C4-2B (cell line): Measurements from ENCODE around the gene CYLD.
A peak's percentile ranks its signal among the peaks of the same experiment; 100 is the strongest.

Source experiments
- H3K27ac ChIP-seq: fragments of 450-650 bp; 2 replicates; pipeline ENCODE4 v1.5.1; 2017
- CTCF ChIP-seq: fragments of 450-650 bp; conservative IDR thresholded peaks from 2 replicates; pipeline ENCODE4 v1.5.1; 2017; ENCODE audit warnings: mild to moderate bottlenecking
- ZFX ChIP-seq: fragments of 450-650 bp; IDR thresholded peaks from 2 replicates; pipeline ENCODE4 v1.6.1; 2017

Gene CYLD

GRCh38 chr16:50767197-50767596 is 25.3 kb downstream of the CYLD start:
- no peak for TF ChIP-seq CTCF
- TF ChIP-seq ZFX: no peak
- H3K27ac ChIP-seq: no peak overlapping the region

- TF ChIP-seq CTCF (no peak), ZFX (no peak)
- H3K27ac ChIP-seq: no peak overlapping the region
Measured at GRCh38 chr16:50771366-50771765, 29.5 kb downstream of the CYLD start.

GRCh38 chr16:50774405-50774804 is 32.5 kb downstream of the CYLD start:
- TF ChIP-seq ZFX: no peak
- no peak for TF ChIP-seq CTCF
- H3K27ac ChIP-seq: no peak overlapping the region

GRCh38 chr16:50774960-50775359 is 33.1 kb downstream of the CYLD start:
- no peak for TF ChIP-seq CTCF
- no peak for TF ChIP-seq ZFX

GRCh38 chr16:50776037-50776436 is 34.2 kb downstream of the CYLD start:
- TF ChIP-seq CTCF: no peak
- no peak for TF ChIP-seq ZFX
- H3K27ac ChIP-seq: no peak overlapping the region

More at GRCh38 chr16:50774960-50775359, 33.1 kb downstream of the CYLD start:
- no peak overlapping the region for H3K27ac ChIP-seq

GRCh38 chr16:50778284-50779163 is 36.6 kb downstream of the CYLD start:
- TF ChIP-seq CTCF: no peak
- TF ChIP-seq ZFX: no peak
- no peak overlapping the region for H3K27ac ChIP-seq

GRCh38 chr16:50781043-50781442 is 39.2 kb downstream of the CYLD start:
- TF ChIP-seq CTCF (peak; percentile 19), ZFX (no peak)
- H3K27ac ChIP-seq: no peak overlapping the region
